HepG2 (cell line): ENCODE results near the gene ZFR2. TPM values are rescaled to one million over a fixed set of nuclear protein-coding genes. Genes with fewer than 3 reads are reported as not detected.

Experiments
- CEBPB ChIP-seq: IDR thresholded peaks from 2 replicates; pipeline ENCODE4 v1.6.1; 2011; ENCODE audit warnings: low read depth, low read length, improper control_type of control experiment, borderline replicate concordance
- EP300 ChIP-seq, 3 experiments: sonication (generic) in 1 of 3; formaldehyde crosslinking in 1 of 3; IDR thresholded peaks; 2 replicates each; pipeline versions ENCODE4 v1.5.1 to v1.6.1; 2011 to 2020; ENCODE audit warnings: low read depth in 2 of 3, low read length in 2 of 3, borderline replicate concordance in 1 of 3, improper control_type of control experiment in 1 of 3, mild to moderate bottlenecking in 1 of 3, missing genetic modification reagents in 1 of 3, moderate library complexity in 1 of 3
- GLI4 ChIP-seq: sonication (generic); formaldehyde crosslinking; IDR thresholded peaks from 2 replicates; pipeline ENCODE4 v1.5.1; 2020; ENCODE audit warnings: missing genetic modification reagents, mild to moderate bottlenecking, moderate library complexity, borderline replicate concordance
- KLF13 ChIP-seq: sonication (generic); formaldehyde crosslinking; IDR thresholded peaks from 2 replicates; pipeline ENCODE4 v1.4.0; 2020; ENCODE audit warnings: mild to moderate bottlenecking, missing genetic modification reagents
- NCOA1 ChIP-seq: sonication (generic); formaldehyde crosslinking; IDR thresholded peaks from 2 replicates; pipeline ENCODE4 v1.9.0; 2021; ENCODE audit warnings: missing genetic modification reagents
- POLR2AphosphoS5 ChIP-seq: IDR thresholded peaks from 2 replicates; pipeline ENCODE4 v1.6.1; 2012; ENCODE audit warnings: low read depth, low read length
- PRMT3 ChIP-seq: sonication (generic); formaldehyde crosslinking; IDR thresholded peaks from 2 replicates; pipeline ENCODE4 v1.8.1; 2022; ENCODE audit warnings: low read depth, mild to moderate bottlenecking, moderate library complexity, missing genetic modification reagents, borderline replicate concordance
- SMC3 ChIP-seq: IDR thresholded peaks from 2 replicates; pipeline ENCODE4 v1.6.1; 2011; ENCODE audit warnings: low read length, improper control_type of control experiment
- ZNF235 ChIP-seq: sonication (generic); formaldehyde crosslinking; IDR thresholded peaks from 2 replicates; pipeline ENCODE4 v1.8.1; 2023; ENCODE audit warnings: mild to moderate bottlenecking, missing genetic modification reagents, borderline replicate concordance
- ZNF292 ChIP-seq: sonication (generic); formaldehyde crosslinking; IDR thresholded peaks from 2 replicates; pipeline ENCODE4 v1.8.1; 2022; ENCODE audit warnings: mild to moderate bottlenecking, low read depth, missing genetic modification reagents, borderline replicate concordance
- ZNF296 ChIP-seq: sonication (generic); formaldehyde crosslinking; conservative IDR thresholded peaks from 2 replicates; pipeline ENCODE4 v1.5.0; 2020; ENCODE audit warnings: mild to moderate bottlenecking, missing genetic modification reagents
- ZNF598 ChIP-seq: sonication (generic); formaldehyde crosslinking; IDR thresholded peaks from 2 replicates; pipeline ENCODE4 v1.5.1; 2020; ENCODE audit warnings: mild to moderate bottlenecking, missing genetic modification reagents, borderline replicate concordance
- ZNF678 ChIP-seq: sonication (generic); formaldehyde crosslinking; IDR thresholded peaks from 2 replicates; pipeline ENCODE4 v1.4.0; 2020; ENCODE audit warnings: mild to moderate bottlenecking, missing genetic modification reagents
- ZNF792 ChIP-seq: IDR thresholded peaks from 2 replicates; pipeline ENCODE4 v1.6.1; 2016
- polyA plus RNA-seq, 8 experiments: library from polyadenylated mRNA; depleted of rRNA in 3 of 8; stranded (reverse) in 7 of 8; unstranded in 1 of 8; fragments of >200 nt; fragmentation: Illumina TruSeq in 4 of 8; extraction: Trizol in 4 of 8; gene quantifications; 2 replicates each; pipeline versions ENCODE4 v1.2.1 to v1.2.3, GENCODE V29; 2011 to 2016; ENCODE audit warnings: low read depth in 4 of 8, missing spikeins in 1 of 8, mixed read lengths in 1 of 8; ENCODE audit not compliant: insufficient read depth in 1 of 8
- total RNA-seq, 5 experiments: library from RNA; depleted of rRNA; stranded (reverse); fragments of >200 nt; fragmentation: Illumina TruSeq; extraction: Trizol; gene quantifications; 2 replicates each; pipeline ENCODE4 v1.2.3, GENCODE V29; 2016; ENCODE audit warnings: low read depth in 1 of 5
- TF ChIP-seq, protein P1 (sequence below): sonication (generic); formaldehyde crosslinking; IDR thresholded peaks from 2 replicates; pipeline ENCODE4 v1.4.0; 2020; ENCODE audit warnings: missing genetic modification reagents
- TF ChIP-seq, protein P2 (sequence below): sonication (generic); formaldehyde crosslinking; IDR thresholded peaks from 2 replicates; pipeline ENCODE4 v1.5.0; 2020; ENCODE audit warnings: mild to moderate bottlenecking, missing genetic modification reagents
- TF ChIP-seq, protein P3 (sequence below): sonication (generic); formaldehyde crosslinking; IDR thresholded peaks from 2 replicates; pipeline ENCODE4 v1.9.0; 2021; ENCODE audit warnings: missing genetic modification reagents, borderline replicate concordance
- TF ChIP-seq, protein P4 (sequence below): IDR thresholded peaks from 2 replicates; pipeline ENCODE4 v1.6.1; 2016; ENCODE audit warnings: low read depth, borderline replicate concordance

ZFR2 gene
- total and polyA plus RNA-seq, 2 of the 13 experiments (the other 11 are each of a cell fraction or from before 2014, with no cell fraction given), result 0.37 to 0.69 TPM

DNA sequence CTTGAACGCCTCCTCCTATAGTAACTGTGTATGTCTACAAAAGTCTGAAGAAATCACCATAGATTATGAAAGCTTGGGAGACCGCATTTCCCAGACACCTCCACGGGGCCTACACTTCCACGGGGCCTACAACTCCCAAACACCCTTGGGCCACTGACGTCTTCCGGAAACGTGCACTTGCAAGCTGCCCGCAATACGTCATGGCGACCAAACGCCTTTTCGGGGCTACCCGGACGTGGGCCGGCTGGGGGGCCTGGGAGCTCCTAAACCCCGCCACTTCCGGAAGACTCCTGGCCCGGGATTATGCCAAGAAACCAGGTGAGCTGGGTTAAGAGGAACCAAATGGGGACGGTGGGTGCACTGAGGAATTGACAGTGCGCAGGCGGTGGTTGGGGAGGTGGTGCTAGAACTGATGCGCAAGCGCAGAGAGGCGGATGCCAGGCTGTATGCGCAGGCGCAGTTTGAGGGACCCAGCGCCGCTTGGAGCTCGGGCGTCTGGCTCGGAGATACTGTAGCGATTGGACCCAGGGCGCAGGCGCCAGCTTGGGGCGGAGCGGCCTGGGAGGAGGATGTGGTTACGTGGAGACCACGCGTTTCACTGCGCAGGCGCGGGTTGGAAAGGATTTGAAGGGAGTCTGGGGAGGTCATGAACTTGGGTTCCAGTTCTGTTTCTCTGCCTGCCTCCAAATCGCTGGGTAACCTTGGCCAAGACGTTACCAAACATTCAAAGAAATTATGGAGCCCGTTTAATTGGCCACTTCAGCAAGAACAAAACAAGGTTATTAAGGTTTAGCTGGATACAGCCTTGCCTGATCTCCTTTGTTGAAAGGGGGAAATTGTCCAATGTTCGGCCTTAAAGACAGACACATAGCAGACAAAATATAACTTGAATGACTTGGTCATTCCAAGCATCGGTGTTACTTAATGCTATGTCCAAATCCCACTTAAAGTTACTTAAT lies 106.1 kb downstream of the ZFR2 start, which contains the start of gene MRPL54 (continued):
- TF ChIP-seq, protein P1, sequence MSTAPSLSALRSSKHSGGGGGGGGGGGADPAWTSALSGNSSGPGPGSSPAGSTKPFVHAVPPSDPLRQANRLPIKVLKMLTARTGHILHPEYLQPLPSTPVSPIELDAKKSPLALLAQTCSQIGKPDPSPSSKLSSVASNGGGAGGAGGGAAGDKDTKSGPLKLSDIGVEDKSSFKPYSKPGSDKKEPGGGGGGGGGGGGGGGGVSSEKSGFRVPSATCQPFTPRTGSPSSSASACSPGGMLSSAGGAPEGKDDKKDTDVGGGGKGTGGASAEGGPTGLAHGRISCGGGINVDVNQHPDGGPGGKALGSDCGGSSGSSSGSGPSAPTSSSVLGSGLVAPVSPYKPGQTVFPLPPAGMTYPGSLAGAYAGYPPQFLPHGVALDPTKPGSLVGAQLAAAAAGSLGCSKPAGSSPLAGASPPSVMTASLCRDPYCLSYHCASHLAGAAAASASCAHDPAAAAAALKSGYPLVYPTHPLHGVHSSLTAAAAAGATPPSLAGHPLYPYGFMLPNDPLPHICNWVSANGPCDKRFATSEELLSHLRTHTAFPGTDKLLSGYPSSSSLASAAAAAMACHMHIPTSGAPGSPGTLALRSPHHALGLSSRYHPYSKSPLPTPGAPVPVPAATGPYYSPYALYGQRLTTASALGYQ (CRISPR knock-in tag), result no peak
- TF ChIP-seq ZNF292 (CRISPR knock-in tag), result no peak
- no peak for TF ChIP-seq ZNF235 (CRISPR knock-in tag)
- peak; percentile 60; the same call in 1 of the 2 replicates for TF ChIP-seq GLI4
- TF ChIP-seq, protein P2, sequence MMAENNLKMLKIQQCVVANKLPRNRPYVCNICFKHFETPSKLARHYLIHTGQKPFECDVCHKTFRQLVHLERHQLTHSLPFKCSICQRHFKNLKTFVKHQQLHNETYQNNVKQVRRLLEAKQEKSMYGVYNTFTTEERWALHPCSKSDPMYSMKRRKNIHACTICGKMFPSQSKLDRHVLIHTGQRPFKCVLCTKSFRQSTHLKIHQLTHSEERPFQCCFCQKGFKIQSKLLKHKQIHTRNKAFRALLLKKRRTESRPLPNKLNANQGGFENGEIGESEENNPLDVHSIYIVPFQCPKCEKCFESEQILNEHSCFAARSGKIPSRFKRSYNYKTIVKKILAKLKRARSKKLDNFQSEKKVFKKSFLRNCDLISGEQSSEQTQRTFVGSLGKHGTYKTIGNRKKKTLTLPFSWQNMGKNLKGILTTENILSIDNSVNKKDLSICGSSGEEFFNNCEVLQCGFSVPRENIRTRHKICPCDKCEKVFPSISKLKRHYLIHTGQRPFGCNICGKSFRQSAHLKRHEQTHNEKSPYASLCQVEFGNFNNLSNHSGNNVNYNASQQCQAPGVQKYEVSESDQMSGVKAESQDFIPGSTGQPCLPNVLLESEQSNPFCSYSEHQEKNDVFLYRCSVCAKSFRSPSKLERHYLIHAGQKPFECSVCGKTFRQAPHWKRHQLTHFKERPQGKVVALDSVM, result peak; percentile 17; the same call in 1 of the 2 replicates
- TF ChIP-seq, protein P3, sequence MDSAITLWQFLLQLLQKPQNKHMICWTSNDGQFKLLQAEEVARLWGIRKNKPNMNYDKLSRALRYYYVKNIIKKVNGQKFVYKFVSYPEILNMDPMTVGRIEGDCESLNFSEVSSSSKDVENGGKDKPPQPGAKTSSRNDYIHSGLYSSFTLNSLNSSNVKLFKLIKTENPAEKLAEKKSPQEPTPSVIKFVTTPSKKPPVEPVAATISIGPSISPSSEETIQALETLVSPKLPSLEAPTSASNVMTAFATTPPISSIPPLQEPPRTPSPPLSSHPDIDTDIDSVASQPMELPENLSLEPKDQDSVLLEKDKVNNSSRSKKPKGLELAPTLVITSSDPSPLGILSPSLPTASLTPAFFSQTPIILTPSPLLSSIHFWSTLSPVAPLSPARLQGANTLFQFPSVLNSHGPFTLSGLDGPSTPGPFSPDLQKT (CRISPR knock-in tag), result no peak
- no peak; the same call in 1 of the 2 replicates for TF ChIP-seq ZNF792 (CRISPR knock-in tag)
- TF ChIP-seq CEBPB, result peak; percentile 62; the same call in 1 of the 2 replicates
- no peak for TF ChIP-seq EP300 (IDR thresholded peaks at IDR 0.05; ENCODE audit: low read depth in 2 of 2, low read length in 2 of 2)
- TF ChIP-seq EP300 (CRISPR knock-in tag; IDR thresholded peaks at IDR 0.05; ENCODE audit: borderline replicate concordance), result no peak
- TF ChIP-seq SMC3, result no peak
- no peak for TF ChIP-seq KLF13 (CRISPR knock-in tag)
- TF ChIP-seq NCOA1, result no peak
- TF ChIP-seq POLR2AphosphoS5, result peak; percentile 91
- no peak for TF ChIP-seq ZNF296 (CRISPR knock-in tag)
- TF ChIP-seq, protein P4, sequence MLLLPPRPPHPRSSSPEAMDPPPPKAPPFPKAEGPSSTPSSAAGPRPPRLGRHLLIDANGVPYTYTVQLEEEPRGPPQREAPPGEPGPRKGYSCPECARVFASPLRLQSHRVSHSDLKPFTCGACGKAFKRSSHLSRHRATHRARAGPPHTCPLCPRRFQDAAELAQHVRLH (CRISPR knock-in tag), result peak; percentile 32; the same call in 1 of the 2 replicates
- TF ChIP-seq ZNF678 (CRISPR knock-in tag), result no peak
- TF ChIP-seq PRMT3 (CRISPR knock-in tag), result no peak
- peak; percentile 39; the same call in 1 of the 2 replicates for TF ChIP-seq ZNF598 (CRISPR knock-in tag)
